Vagina (tissue), 2 donors: Measurements from ENCODE around the gene ARHGAP33. TPM values are rescaled to one million over a fixed set of nuclear protein-coding genes. Genes with fewer than 3 reads are reported as not detected.
"Not testable (repeated sequence)": the region's sequence is repeated elsewhere in the genome, so short reads cannot be mapped to it uniquely, and the experiment has no call there.

ENCODE experiments used
- DNase-seq, 2 donors: peaks; one replicate each; pipeline ENCODE4 v3.0.0-alpha.2; 2017; ENCODE audit errors: extremely low spot score in 2 of 2
- H3K27ac ChIP-seq: fragments of 200-600 bp; sonication (generic); one replicate; pipeline ENCODE4 v1.5.1; 2019
- H3K27me3 ChIP-seq: fragments of 200-600 bp; sonication (generic); one replicate; pipeline ENCODE4 v1.5.1; 2019
- H3K36me3 ChIP-seq, 2 donors: fragments of 200-600 bp; sonication (generic); one replicate each; pipeline ENCODE4 v1.5.1; 2017 to 2019
- H3K4me1 ChIP-seq: fragments of 200-600 bp; sonication (generic); one replicate; pipeline ENCODE4 v1.5.1; 2019
- H3K4me3 ChIP-seq, 2 donors: fragments of 200-600 bp; sonication (generic); 1 replicate in 1 of 2; 2 replicates in 1 of 2; pipeline ENCODE4 v1.5.1; 2016 to 2019
- H3K9me3 ChIP-seq: fragments of 200-600 bp; sonication (generic); one replicate; pipeline ENCODE4 v1.5.1; 2019
- CTCF ChIP-seq, 3 experiments: fragments of 450-650 bp in 2 of 3; fragments of 200-600 bp in 1 of 3; sonication (generic) in 1 of 3; IDR thresholded peaks; one replicate each; pipeline ENCODE4 v1.5.1; 2017 to 2019; ENCODE audit warnings: antibody characterized with exemption in 3 of 3, mild to moderate bottlenecking in 2 of 3, moderate library complexity in 2 of 3
- POLR2A ChIP-seq, 2 donors: fragments of 450-650 bp; IDR thresholded peaks; one replicate each; pipeline ENCODE4 v1.6.1; 2017; ENCODE audit warnings: antibody characterized with exemption in 2 of 2, mild to moderate bottlenecking in 2 of 2, moderate library complexity in 2 of 2
- POLR2AphosphoS5 ChIP-seq, 2 donors: sonication (generic); formaldehyde crosslinking; IDR thresholded peaks; one replicate each; pipeline ENCODE4 v1.9.0; 2017; ENCODE audit warnings: antibody characterized with exemption in 2 of 2, mild to moderate bottlenecking in 2 of 2, low read depth in 1 of 2; ENCODE audit not compliant: insufficient read depth in 1 of 2
- intact Hi-C: fragments of 100-400 bp; cut with DNase I; formaldehyde crosslinking; loops from one replicate; pipeline ENCODE4 v1.15.1; 2023
- total RNA-seq: library from RNA; depleted of rRNA; stranded (reverse); fragments of >200 nt; gene quantifications from one replicate; pipeline ENCODE4 v1.2.3, GENCODE V29; 2016

ARHGAP33 gene
- total RNA-seq, 1 donor from 2014 or later, result 35.4 TPM

GRCh38 chr19:35830986-35831385, 55.6 kb downstream of the ARHGAP33 start:
- TF ChIP-seq POLR2A (IDR thresholded peaks at IDR 0.05) (no peak), CTCF (IDR thresholded peaks at IDR 0.05) (no peak), POLR2AphosphoS5 (IDR thresholded peaks at IDR 0.05; ENCODE audit: insufficient read depth in 1 of 2, low read depth in 1 of 2) (no peak)
- no peak for DNase-seq
- H3K9me3 ChIP-seq, result no peaks in the 10 kb centered on the region
- no peak overlapping the region for H3K27ac ChIP-seq
- intact Hi-C loops, result no loop called here
- H3K27me3 ChIP-seq, result no peaks in the 10 kb centered on the region
- no peaks in the 10 kb centered on the region for H3K4me1 ChIP-seq
- no peaks in the 10 kb centered on the region for H3K36me3 ChIP-seq
- no peak overlapping the region for H3K4me3 ChIP-seq

GRCh38 chr19:35832054-35832453, 56.7 kb downstream of the ARHGAP33 start:
- no peaks in the 10 kb centered on the region for H3K36me3 ChIP-seq
- intact Hi-C loops, result no loop called here
- no peak overlapping the region for H3K4me3 ChIP-seq
- H3K27ac ChIP-seq, result no peak overlapping the region
- no peaks in the 10 kb centered on the region for H3K27me3 ChIP-seq
- no peaks in the 10 kb centered on the region for H3K4me1 ChIP-seq
- TF ChIP-seq POLR2AphosphoS5 (IDR thresholded peaks at IDR 0.05; ENCODE audit: insufficient read depth in 1 of 2, low read depth in 1 of 2), result no peak
- TF ChIP-seq POLR2A (IDR thresholded peaks at IDR 0.05), result no peak
- no peak for TF ChIP-seq CTCF (IDR thresholded peaks at IDR 0.05)
- no peak for DNase-seq
- no peaks in the 10 kb centered on the region for H3K9me3 ChIP-seq

- Histone ChIP-seq H3K36me3 (no peaks in the 10 kb centered on the region), H3K27me3 (no peaks in the 10 kb centered on the region)
These were observed 58.6 kb downstream of the ARHGAP33 start for GRCh38 chr19:35833972-35834371.

GRCh38 chr19:35836096-35836495, 60.7 kb downstream of the ARHGAP33 start:
- not testable (repeated sequence) for H3K4me1 ChIP-seq, H3K27me3 ChIP-seq

More at GRCh38 chr19:35833972-35834371, 58.6 kb downstream of the ARHGAP33 start:
- DNase-seq, result no peak
- H3K4me1 ChIP-seq, result no peaks in the 10 kb centered on the region
- H3K27ac ChIP-seq, result no peak overlapping the region
- intact Hi-C loops, result no loop called here
- no peak overlapping the region for H3K4me3 ChIP-seq
- no peaks in the 10 kb centered on the region for H3K9me3 ChIP-seq
- TF ChIP-seq POLR2A (IDR thresholded peaks at IDR 0.05) (no peak), CTCF (IDR thresholded peaks at IDR 0.05) (no peak), POLR2AphosphoS5 (IDR thresholded peaks at IDR 0.05; ENCODE audit: insufficient read depth in 1 of 2, low read depth in 1 of 2) (no peak)

More at GRCh38 chr19:35836096-35836495, 60.7 kb downstream of the ARHGAP33 start:
- H3K4me3 ChIP-seq, H3K9me3 ChIP-seq, DNase-seq, H3K36me3 ChIP-seq, H3K27ac ChIP-seq, intact Hi-C loops: not testable (repeated sequence)

Other genes starting within 250 kb of the ARHGAP33 start
- gene SBSN, start 247.3 kb upstream of the ARHGAP33 start, total RNA-seq, result 162 TPM
- not detected for gene GAPDHS, start 242.1 kb upstream of the ARHGAP33 start, total RNA-seq
- gene TMEM147, start 229.9 kb upstream of the ARHGAP33 start, total RNA-seq, result 104 TPM
- not detected for gene ATP4A, start 211.9 kb upstream of the ARHGAP33 start, total RNA-seq
- gene PMIS2, start 189.4 kb upstream of the ARHGAP33 start, total RNA-seq, result not detected
- 11.0 TPM for gene HAUS5, start 162.8 kb upstream of the ARHGAP33 start, total RNA-seq
- 54.3 TPM for gene RBM42, start 146.5 kb upstream of the ARHGAP33 start, total RNA-seq
- gene ETV2, start 133.8 kb upstream of the ARHGAP33 start, total RNA-seq, result not detected
- 265 TPM for gene COX6B1, start 127.2 kb upstream of the ARHGAP33 start, total RNA-seq
- gene UPK1A, start 109.0 kb upstream of the ARHGAP33 start, total RNA-seq, result 9.1 TPM
- not detected for gene ZBTB32, start 71.0 kb upstream of the ARHGAP33 start, total RNA-seq
- gene KMT2B, start 57.6 kb upstream of the ARHGAP33 start, total RNA-seq, result 16.0 TPM
- 7.4 TPM for gene IGFLR1, start 33.1 kb upstream of the ARHGAP33 start, total RNA-seq
- 6.6 TPM for gene U2AF1L4, start 30.1 kb upstream of the ARHGAP33 start, total RNA-seq
- gene PSENEN, start 29.9 kb upstream of the ARHGAP33 start, total RNA-seq, result 28.2 TPM
- 11.3 TPM for gene LIN37, start 27.0 kb upstream of the ARHGAP33 start, total RNA-seq
- gene HSPB6, start 18.5 kb upstream of the ARHGAP33 start, total RNA-seq, result 238 TPM
- gene PROSER3, start 17.4 kb upstream of the ARHGAP33 start, total RNA-seq, result 13.8 TPM
- not detected for gene PRODH2, start 37.3 kb downstream of the ARHGAP33 start, total RNA-seq
- not detected for gene NPHS1, start 76.9 kb downstream of the ARHGAP33 start, total RNA-seq
- gene KIRREL2, start 81.3 kb downstream of the ARHGAP33 start, total RNA-seq, result not detected
- gene APLP1, start 93.0 kb downstream of the ARHGAP33 start, total RNA-seq, result 1.5 TPM
- 15.7 TPM for gene NFKBID, start 125.0 kb downstream of the ARHGAP33 start, total RNA-seq
- 9.1 TPM for gene HCST, start 127.0 kb downstream of the ARHGAP33 start, total RNA-seq
- 68.5 TPM for gene TYROBP, start 132.7 kb downstream of the ARHGAP33 start, total RNA-seq
- gene LRFN3, start 160.8 kb downstream of the ARHGAP33 start, total RNA-seq, result 9.1 TPM
- 46.9 TPM for gene SDHAF1, start 219.6 kb downstream of the ARHGAP33 start, total RNA-seq
- gene SYNE4, start 233.2 kb downstream of the ARHGAP33 start, total RNA-seq, result 2.0 TPM
- 21.9 TPM for gene ALKBH6, start 238.6 kb downstream of the ARHGAP33 start, total RNA-seq